Measurements from ENCODE around the gene CCDC15. TPM values are rescaled to one million over a fixed set of nuclear protein-coding genes. Genes with fewer than 3 reads are reported as not detected.
"Not testable (repeated sequence)": the region's sequence is repeated elsewhere in the genome, so short reads cannot be mapped to it uniquely, and the experiment has no call there.

Gene CCDC15
- total RNA-seq, 2 donors from 2014 or later: 0.53 to 1.2 TPM

GRCh38 chr11:125086633-125087296 lies 132.8 kb downstream of the CCDC15 start:
- intact Hi-C loops (cut with DNase I, micrococcal nuclease): no loop called here
- no peak for DNase-seq
- ATAC-seq: no peak

DNA sequence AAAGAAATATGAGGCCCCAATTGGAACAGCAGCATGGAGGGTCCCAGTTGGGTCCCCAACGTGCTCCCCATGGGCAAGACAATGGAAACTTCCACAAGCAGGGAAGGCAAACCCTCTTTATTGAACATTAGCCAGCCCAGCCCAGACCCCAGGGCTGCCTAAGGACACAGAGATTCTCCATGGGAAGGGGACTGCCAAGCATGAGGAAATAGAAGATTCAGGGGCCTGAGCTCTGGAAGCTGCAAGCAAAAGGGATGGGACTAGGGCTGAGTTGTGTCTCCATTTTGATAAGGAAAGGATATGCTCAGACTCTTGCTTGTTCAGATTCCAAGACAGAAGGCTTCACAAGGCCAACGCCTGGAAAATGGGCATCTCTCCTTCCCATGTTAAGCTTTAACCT lies 134.1 kb downstream of the CCDC15 start:
- DNase-seq (no peak), ATAC-seq (no peak)
- intact Hi-C loops (cut with DNase I, micrococcal nuclease): no loop called here

GRCh38 chr11:125088576-125089455 lies 134.8 kb downstream of the CCDC15 start:
- no peak for ATAC-seq
- intact Hi-C loops (cut with DNase I, micrococcal nuclease): no loop called here
- no peak for DNase-seq

DNA sequence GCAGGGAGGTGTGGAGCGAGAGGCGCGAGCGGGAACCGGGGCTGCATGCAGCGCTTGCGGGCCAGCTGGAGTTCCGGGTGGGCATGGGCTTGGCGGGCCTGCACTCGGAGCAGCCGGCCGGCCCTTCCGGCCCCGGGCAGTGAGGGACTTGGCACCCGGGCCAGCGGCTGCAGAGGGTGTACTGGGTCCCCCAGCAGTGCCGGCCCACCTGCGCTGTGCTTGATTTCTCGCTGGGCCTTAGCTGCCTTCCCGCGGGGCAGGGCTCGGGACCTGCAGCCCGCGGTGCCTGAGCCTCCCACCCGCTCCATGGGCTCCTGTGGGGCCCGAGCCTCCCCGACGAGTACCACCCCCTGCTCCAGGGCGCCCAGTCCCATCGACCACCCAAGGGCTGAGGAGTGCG lies 135.5 kb downstream of the CCDC15 start:
- ATAC-seq: not testable (repeated sequence)

DNA sequence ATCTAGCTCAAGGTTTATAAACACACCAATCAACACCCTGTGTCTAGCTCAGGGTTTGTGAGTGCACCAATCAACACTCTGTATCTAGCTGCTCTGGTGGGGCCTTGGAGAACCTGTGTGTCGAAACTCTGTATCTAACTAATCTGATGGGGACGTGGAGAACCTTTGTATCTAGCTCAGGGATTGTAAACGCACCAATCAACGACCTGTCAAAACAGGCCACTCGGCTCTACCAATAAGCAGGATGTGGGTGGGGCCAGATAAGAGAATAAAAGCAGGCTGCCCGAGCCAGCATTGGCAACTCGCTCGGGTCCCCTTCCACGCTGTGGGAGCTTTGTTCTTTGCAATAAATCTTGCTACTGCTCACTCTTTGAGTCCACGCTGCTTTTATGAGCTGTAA lies 136.1 kb downstream of the CCDC15 start:
- ATAC-seq; intact Hi-C loops (cut with DNase I, micrococcal nuclease); DNase-seq: not testable (repeated sequence)

More for the DNA sequence above, 135.5 kb downstream of the CCDC15 start:
- DNase-seq; intact Hi-C loops (cut with DNase I, micrococcal nuclease): not testable (repeated sequence)

DNA sequence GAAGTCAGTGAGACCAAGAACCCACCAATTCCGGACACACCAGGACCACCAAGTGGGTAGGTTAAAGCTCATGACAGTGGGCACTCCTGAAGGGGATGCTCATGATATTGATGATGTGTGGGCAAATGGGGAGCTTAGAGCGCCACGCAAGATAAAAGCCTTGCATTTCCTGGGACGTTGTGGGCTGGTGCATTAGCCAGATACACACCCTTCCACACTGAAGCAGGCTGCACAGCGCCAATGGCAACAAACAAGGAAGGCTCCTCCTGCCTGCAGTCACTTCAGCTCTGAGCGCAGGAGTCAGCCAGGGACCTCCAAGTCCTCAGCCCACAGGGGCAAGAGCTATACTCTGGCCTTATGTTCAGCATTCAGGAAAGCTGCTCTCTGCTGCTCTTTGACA lies 136.8 kb downstream of the CCDC15 start:
- intact Hi-C loops (cut with DNase I, micrococcal nuclease): no loop called here
- ATAC-seq (no peak), DNase-seq (no peak)

Other genes with a start within 250 kb of the CCDC15 start
- 1 to 10 TPM; 1.8 to 2.5 TPM for gene NRGN, start 214.3 kb upstream of the CCDC15 start, total RNA-seq
- gene VSIG2, start 201.9 kb upstream of the CCDC15 start, total RNA-seq: 100 to 1,000 TPM; 176 to 228 TPM
- 1 to 10 TPM; 8.6 to 9.6 TPM for gene ESAM, start 191.9 kb upstream of the CCDC15 start, total RNA-seq
- gene MSANTD2, start 153.8 kb upstream of the CCDC15 start, total RNA-seq: 1 to 10 TPM; 7.3 to 9.0 TPM
- gene ROBO3, start 88.8 kb upstream of the CCDC15 start, total RNA-seq: 10 to 100 TPM in 1 of 2 donors, 1 to 10 TPM in 1; 9.2 to 12.0 TPM
- gene ROBO4, start 56.3 kb upstream of the CCDC15 start, total RNA-seq: 1 to 10 TPM; 4.3 to 4.8 TPM
- gene HEPN1, start 35.0 kb upstream of the CCDC15 start, total RNA-seq: not detected
- gene HEPACAM, start 18.2 kb upstream of the CCDC15 start, total RNA-seq: under 1 TPM in 1 of 2 donors, not detected in 1; 0.14 TPM
- 10 to 100 TPM in 1 of 2 donors, 1 to 10 TPM in 1; 6.3 to 25.8 TPM for gene SLC37A2, start 109.1 kb downstream of the CCDC15 start, total RNA-seq
- 10 to 100 TPM; 11.3 to 13.3 TPM for gene TMEM218, start 157.4 kb downstream of the CCDC15 start, total RNA-seq
- 1 to 10 TPM in 1 of 2 donors, under 1 TPM in 1; 0.49 to 1.5 TPM for gene PKNOX2, start 210.5 kb downstream of the CCDC15 start, total RNA-seq